ENCODE data around the gene TPSD1. TPM values are rescaled to one million over a fixed set of nuclear protein-coding genes. Genes with fewer than 3 reads are reported as not detected.

TPSD1 gene
- total and polyA plus RNA-seq, 9 of the 15 experiments (the other 6 are each of a cell fraction or from before 2014, with no cell fraction given): not detected

- no peak for TF ChIP-seq CUX1 (CRISPR knock-in tag; IDR thresholded peaks at IDR 0.05)
- no peak for TF ChIP-seq NR2C2 (CRISPR knock-in tag; IDR thresholded peaks at IDR 0.05)
- TF ChIP-seq NR2C2 (tag; IDR thresholded peaks at IDR 0.05): no peak
- no peak for TF ChIP-seq RBM25 (IDR thresholded peaks at IDR 0.05; ENCODE audit: low read depth, low read length, severe bottlenecking)
- TF ChIP-seq HIVEP1 (CRISPR knock-in tag; IDR thresholded peaks at IDR 0.05): no peak
- no peak for TF ChIP-seq ZNF740 (CRISPR knock-in tag; IDR thresholded peaks at IDR 0.05)
- no peak for TF ChIP-seq ZNF740 (tag; IDR thresholded peaks at IDR 0.05)
Observed at GRCh38 chr16:1245452-1246020, 10.3 kb upstream of the TPSD1 start (continued).
